Raji (cell line): Measurements from ENCODE around the gene ATP8A2.

Experiments
- POLR2A ChIP-seq: IDR thresholded peaks from 2 replicates; pipeline ENCODE4 v1.6.1; 2011; ENCODE audit warnings: low read depth, low read length, control low read depth; ENCODE audit not compliant: insufficient read depth

ATP8A2 gene

GRCh38 chr13:26030331-26030730 is 658.6 kb downstream of the ATP8A2 start:
- no peak for TF ChIP-seq POLR2A

GRCh38 chr13:26034018-26034417 is 662.2 kb downstream of the ATP8A2 start:
- no peak for TF ChIP-seq POLR2A

- no peak for TF ChIP-seq POLR2A
Measured at GRCh38 chr13:26036383-26036782, 664.6 kb downstream of the ATP8A2 start.

GRCh38 chr13:26037302-26037701 is 665.5 kb downstream of the ATP8A2 start:
- TF ChIP-seq POLR2A, result no peak

GRCh38 chr13:26038931-26039475 is 667.2 kb downstream of the ATP8A2 start:
- no peak for TF ChIP-seq POLR2A

- no peak for TF ChIP-seq POLR2A
Measured at GRCh38 chr13:26041444-26041843, 669.7 kb downstream of the ATP8A2 start.

- TF ChIP-seq POLR2A, result no peak
Measured at GRCh38 chr13:26042785-26043184, 671.0 kb downstream of the ATP8A2 start.

- TF ChIP-seq POLR2A, result no peak
Measured at GRCh38 chr13:26045142-26045541, 673.4 kb downstream of the ATP8A2 start.

- TF ChIP-seq POLR2A, result no peak
Measured at GRCh38 chr13:26046639-26047038, 674.9 kb downstream of the ATP8A2 start.

- no peak for TF ChIP-seq POLR2A
Measured at GRCh38 chr13:26047040-26047439, 675.3 kb downstream of the ATP8A2 start.

- no peak for TF ChIP-seq POLR2A
Measured at GRCh38 chr13:26048741-26049140, 677.0 kb downstream of the ATP8A2 start.

- no peak for TF ChIP-seq POLR2A
Measured at GRCh38 chr13:26050568-26051230, 678.9 kb downstream of the ATP8A2 start.

GRCh38 chr13:26051231-26051656 is 679.5 kb downstream of the ATP8A2 start:
- TF ChIP-seq POLR2A, result no peak

GRCh38 chr13:26051657-26052311 is 680.0 kb downstream of the ATP8A2 start, which contains the start of gene SHISA2:
Gene SHISA2, minus strand, starts transcription at chr13:26052016. Its CDS starts 1,041 bp downstream, at chr13:26050975.
- no peak for TF ChIP-seq POLR2A

GRCh38 chr13:26052337-26052736 is 680.6 kb downstream of the ATP8A2 start:
- TF ChIP-seq POLR2A, result no peak

- TF ChIP-seq POLR2A, result no peak
Measured at GRCh38 chr13:26053418-26053980, 681.7 kb downstream of the ATP8A2 start.
